HCT116 (cell line): ENCODE results near the gene CACNG5. TPM values are rescaled to one million over a fixed set of nuclear protein-coding genes. Genes with fewer than 3 reads are reported as not detected.

ENCODE experiments used
- ATAC-seq: fragments of 200-7000 bp; cut with Tn5 transposase; 2 replicates; pipeline ENCODE4 v1.9.1; 2020; ENCODE audit warnings: mild to moderate bottlenecking, moderate library complexity
- BruUV-seq: library from RNA; stranded (reverse); fragments of 400-500 nt; replicated peaks from 2 replicates; lab custom pipeline; 2021; lab: Mats Ljungman, UMichigan
- CTCF ChIA-PET: fragments of 300-600 bp; sonication (Branson Sonifier 250); formaldehyde crosslinking; loops from one replicate; lab custom pipeline; 2021; ENCODE audit warnings: antibody characterized with exemption; lab: Charles Lee
- POLR2A ChIA-PET: fragments of 300-600, 350-600 bp; sonication (Branson Sonifier 250); formaldehyde crosslinking; loops from one replicate; lab custom pipeline; 2021; ENCODE audit warnings: antibody characterized with exemption; lab: Charles Lee
- RAD21 ChIA-PET, 2 experiments: fragments of 300-600 bp; sonication (Branson Sonifier 250); formaldehyde crosslinking; loops; one replicate each; lab custom pipeline; 2023; ENCODE audit warnings: low total read pairs in 2 of 2; ENCODE audit not compliant: uncharacterized antibody in 2 of 2, unreplicated experiment in 2 of 2, low non-redundant PET in 1 of 2; lab: Charles Lee
- DNase-seq: peaks from one replicate; pipeline ENCODE4 v3.0.0-alpha.2; 2010; ENCODE audit warnings: low read depth, low spot score
- H2AFZ ChIP-seq: fragments of 200-600 bp; shearing (Covaris generic), sonication (generic); 2 replicates; pipeline ENCODE4 v1.6.1; 2017; ENCODE audit warnings: low read depth, mixed run types, mixed read lengths, antibody characterized with exemption, low read length; ENCODE audit not compliant: poor library complexity, severe bottlenecking
- H3K27ac ChIP-seq: 2 replicates; pipeline ENCODE4 v1.5.1; 2012; ENCODE audit warnings: low read depth, low read length
- H3K27me3 ChIP-seq: fragments of 200-600 bp; sonication (generic); 2 replicates; pipeline ENCODE4 v1.6.1; 2016; ENCODE audit warnings: mixed run types, low read length, mixed read lengths; ENCODE audit not compliant: insufficient read depth
- H3K36me3 ChIP-seq, 2 experiments: fragments of 200-500 bp in 1 of 2; fragments of 200-600 bp in 1 of 2; sonication (Bioruptor generic) in 1 of 2; sonication (generic) in 1 of 2; 2 replicates each; pipeline versions ENCODE4 v1.5.1 to v1.6.1; 2014 to 2016; ENCODE audit warnings: low read length in 2 of 2, inconsistent platforms in 1 of 2, mixed read lengths in 1 of 2, mixed run types in 1 of 2; ENCODE audit not compliant: insufficient read depth in 2 of 2, control insufficient read depth in 1 of 2
- H3K4me1 ChIP-seq, 2 experiments: fragments of 200-600 bp in 1 of 2; sonication (generic) in 1 of 2; 2 replicates each; pipeline versions ENCODE4 v1.5.1 to v1.6.1; 2012 to 2017; ENCODE audit warnings: low read length in 2 of 2, inconsistent platforms in 1 of 2, mild to moderate bottlenecking in 1 of 2, mixed read lengths in 1 of 2, mixed run types in 1 of 2, moderate library complexity in 1 of 2; ENCODE audit not compliant: insufficient read depth in 2 of 2, control insufficient read depth in 1 of 2
- H3K4me2 ChIP-seq: fragments of 200-600 bp; sonication (generic); 2 replicates; pipeline ENCODE4 v1.6.1; 2017; ENCODE audit warnings: mixed run types, low read length, mixed read lengths
- H3K4me3 ChIP-seq, 2 experiments: fragments of 200-600 bp in 1 of 2; sonication (generic) in 1 of 2; replicated peaks in 1 of 2; 2 replicates each; pipeline ENCODE4 v1.5.1; 2011 to 2016; ENCODE audit warnings: low read length in 2 of 2, control low read depth in 1 of 2, low read depth in 1 of 2, mild to moderate bottlenecking in 1 of 2, mixed read lengths in 1 of 2, mixed run types in 1 of 2
- H3K79me2 ChIP-seq: fragments of 200-600 bp; sonication (generic); 2 replicates; pipeline ENCODE4 v1.6.1; 2017; ENCODE audit warnings: mild to moderate bottlenecking, mixed run types, low read length, moderate library complexity, mixed read lengths; ENCODE audit not compliant: insufficient read depth
- H3K9ac ChIP-seq: fragments of 200-600 bp; sonication (generic); 2 replicates; pipeline ENCODE4 v1.6.1; 2016; ENCODE audit warnings: low read length, mixed read lengths
- H3K9me2 ChIP-seq: fragments of 200-600 bp; sonication (generic), shearing (Covaris generic); 2 replicates; pipeline ENCODE4 v1.6.1; 2017; ENCODE audit warnings: mixed run types, mild to moderate bottlenecking, moderate library complexity; ENCODE audit not compliant: insufficient read depth
- H3K9me3 ChIP-seq, 2 experiments: fragments of 200-500 bp in 1 of 2; fragments of 200-600 bp in 1 of 2; sonication (Bioruptor generic) in 1 of 2; sonication (generic) in 1 of 2; 2 replicates each; pipeline ENCODE4 v1.6.1; 2014 to 2017; ENCODE audit warnings: low read length in 2 of 2, mixed read lengths in 2 of 2, inconsistent platforms in 1 of 2, low read depth in 1 of 2, mild to moderate bottlenecking in 1 of 2, mixed run types in 1 of 2, moderate library complexity in 1 of 2; ENCODE audit not compliant: control insufficient read depth in 1 of 2, insufficient read depth in 1 of 2
- H4K20me1 ChIP-seq: fragments of 200-600 bp; sonication (generic), shearing (Covaris generic); 2 replicates; pipeline ENCODE4 v1.6.1; 2017; ENCODE audit warnings: mixed run types, mild to moderate bottlenecking, moderate library complexity; ENCODE audit not compliant: insufficient read depth
- CTCF ChIP-seq, 3 experiments: fragments of 200-600 bp in 1 of 3; sonication (generic) in 1 of 3; IDR thresholded peaks in 2 of 3; conservative IDR thresholded peaks in 1 of 3; 2 replicates each; pipeline ENCODE4 v1.5.1; 2012 to 2017; ENCODE audit warnings: low read depth in 2 of 3, low read length in 2 of 3, antibody characterized with exemption in 1 of 3, borderline replicate concordance in 1 of 3, control low read depth in 1 of 3, mild to moderate bottlenecking in 1 of 3, mixed read lengths in 1 of 3, mixed run types in 1 of 3, moderate library complexity in 1 of 3; ENCODE audit not compliant: insufficient read depth in 1 of 3
- POLR2AphosphoS5 ChIP-seq: IDR thresholded peaks from 2 replicates; pipeline ENCODE4 v1.6.1; 2011; ENCODE audit warnings: mild to moderate bottlenecking, low read depth, low read length, moderate library complexity
- REST ChIP-seq: IDR thresholded peaks from 2 replicates; pipeline ENCODE4 v1.6.1; 2012; ENCODE audit warnings: low read depth
- SP1 ChIP-seq: IDR thresholded peaks from 2 replicates; pipeline ENCODE4 v1.6.1; 2012; ENCODE audit warnings: low read depth
- ZBTB33 ChIP-seq: IDR thresholded peaks from 2 replicates; pipeline ENCODE4 v1.6.1; 2011; ENCODE audit warnings: mild to moderate bottlenecking, low read length, moderate library complexity; ENCODE audit not compliant: insufficient replicate concordance; ENCODE audit errors: extremely low read depth
- intact Hi-C: fragments of 100-400 bp; cut with micrococcal nuclease; formaldehyde crosslinking; loops from 2 replicates; pipeline ENCODE4 v1.10.0; 2022
- total RNA-seq: library from RNA; stranded (reverse); gene quantifications from one replicate; pipeline ENCODE4 v1.2.1, GENCODE V29; 2021; ENCODE audit not compliant: unreplicated experiment

CACNG5 gene
- total RNA-seq, 1 experiment from 2014 or later, result not detected

- no peaks in the 10 kb centered on the region for H3K9me2 ChIP-seq
- H3K4me2 ChIP-seq, result no peak overlapping the region
- no peak overlapping the region for H2AFZ ChIP-seq
- ChIA-PET POLR2A (no interaction called here), CTCF (no interaction called here)
- H3K9me3 ChIP-seq, result no peaks in the 10 kb centered on the region
- H3K27ac ChIP-seq, result no peak overlapping the region
- no TSS peak for BruUV-seq
- TF ChIP-seq SP1 (no peak), ZBTB33 (no peak), POLR2AphosphoS5 (no peak), CTCF (IDR thresholded peaks at IDR 0.05 in 2 of 3, conservative IDR thresholded peaks at IDR 0.05 in 1 of 3; ENCODE audit: borderline replicate concordance in 1 of 3, insufficient read depth in 1 of 3, low read depth in 2 of 3, low read length in 2 of 3) (no peak), REST (no peak)
- TF ChIP-seq, all 23 proteins: peak for 0
- H3K4me3 ChIP-seq, result no peak overlapping the region
- RAD21 ChIA-PET, result no interaction called here
- no peak for ATAC-seq
- H3K4me1 ChIP-seq, result 0 out of 4 replicates have a peak, but pooled peaks cover 0 to 1% of the 10 kb centered on the region in 2 experiments
- H3K79me2 ChIP-seq, result no peaks in the 10 kb centered on the region
- H3K36me3 ChIP-seq, result no peaks in the 10 kb centered on the region
- intact Hi-C loops, result no loop called here
- no peak for DNase-seq
- H3K9ac ChIP-seq, result no peak overlapping the region
- no peaks in the 10 kb centered on the region for H3K27me3 ChIP-seq
- no peaks in the 10 kb centered on the region for H4K20me1 ChIP-seq
Measured at GRCh38 chr17:66863820-66864219, 28.9 kb downstream of the CACNG5 start.
